SIG-M5 treated with dmso at 0.1 percent for 504 hours (cell line): ENCODE measurements around the gene MYO7B.

Source experiments
- DNase-seq: peaks from one replicate; lab custom pipeline; 2025; ENCODE audit not compliant: unreplicated experiment; lab: John Stamatoyannopoulos, UW

MYO7B gene

DNA sequence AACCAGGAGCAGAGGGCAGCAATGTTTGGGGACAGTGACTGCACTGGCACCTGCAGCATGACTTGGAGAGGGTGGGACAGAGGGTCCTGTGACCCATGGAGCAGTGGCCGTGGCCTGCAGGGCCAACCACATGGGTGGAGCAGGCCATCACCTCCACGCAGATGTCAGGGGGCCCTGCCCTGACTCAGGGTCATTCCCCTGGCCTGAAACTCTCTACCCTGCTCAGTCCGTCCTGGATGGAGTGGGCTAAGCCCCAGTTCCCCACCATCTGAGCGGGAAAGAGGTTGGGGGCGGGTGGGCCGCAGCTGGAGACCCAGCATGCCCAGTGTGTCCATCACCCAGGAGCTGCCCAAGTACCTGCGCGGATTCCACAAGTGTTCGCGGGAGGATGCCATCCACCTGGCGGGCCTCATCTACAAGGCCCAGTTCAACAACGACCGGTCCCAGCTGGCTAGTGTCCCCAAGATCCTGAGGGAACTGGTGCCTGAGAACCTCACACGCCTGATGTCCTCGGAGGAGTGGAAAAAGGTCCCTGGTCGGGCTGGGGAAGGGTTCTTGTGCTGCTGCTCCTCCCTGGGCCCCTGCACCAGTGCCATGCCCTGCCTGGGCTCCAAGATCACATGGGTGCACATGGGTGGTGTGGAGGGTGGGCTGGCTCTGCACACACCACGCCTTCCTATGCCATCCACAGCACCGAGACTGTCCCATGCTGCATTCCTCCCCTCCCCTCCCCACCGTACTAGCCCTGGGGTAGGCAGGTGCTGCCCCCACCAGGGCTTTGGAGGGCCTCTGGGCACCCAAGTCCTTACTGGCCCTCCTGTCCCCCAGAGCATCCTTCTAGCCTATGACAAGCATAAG lies 100.1 kb downstream of the MYO7B start:
- DNase-seq = no peak

DNA sequence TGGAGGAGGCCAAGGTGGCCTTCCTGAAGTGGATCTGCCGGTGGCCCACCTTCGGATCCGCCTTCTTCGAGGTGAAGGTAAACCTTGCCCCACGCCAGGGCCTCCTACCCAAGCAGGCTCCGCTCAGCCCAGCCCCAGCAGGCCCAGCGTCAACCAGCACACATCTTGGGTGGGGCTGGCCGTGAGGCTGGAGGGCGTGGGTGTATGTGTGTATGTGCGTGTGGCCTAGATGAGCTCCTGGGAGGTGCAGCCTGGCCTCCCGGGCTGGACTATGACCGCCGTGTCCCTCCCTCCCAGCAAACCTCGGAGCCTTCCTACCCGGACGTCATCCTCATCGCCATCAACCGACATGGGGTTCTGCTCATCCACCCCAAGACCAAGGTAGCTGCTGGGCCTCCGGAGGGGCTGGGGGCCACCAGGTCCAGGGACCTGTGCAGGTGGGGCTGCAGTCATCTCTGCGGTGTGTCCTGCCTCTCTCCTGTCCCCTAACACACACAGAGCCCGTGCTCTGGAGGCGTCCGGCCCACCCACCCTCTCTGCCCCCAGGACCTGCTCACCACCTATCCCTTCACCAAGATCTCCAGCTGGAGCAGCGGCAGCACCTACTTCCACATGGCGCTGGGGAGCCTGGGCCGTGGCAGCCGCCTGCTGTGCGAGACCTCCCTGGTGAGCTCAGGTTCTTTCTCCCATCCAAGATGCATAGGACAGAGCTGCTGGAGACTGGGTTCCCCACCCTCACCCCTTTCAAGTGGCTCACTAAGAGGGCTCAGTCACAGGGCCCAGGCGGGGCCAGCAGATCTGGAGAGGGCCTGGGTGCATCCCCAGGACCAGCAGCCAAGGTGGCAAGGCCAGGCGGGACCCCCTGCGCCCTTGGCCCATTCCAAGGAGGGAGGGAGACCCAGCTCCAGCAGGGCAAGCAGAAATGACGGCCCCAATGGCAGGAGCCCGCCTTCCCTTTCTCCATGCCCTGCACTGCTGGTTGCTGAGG lies 101.1 kb downstream of the MYO7B start:
- no peak for DNase-seq

DNA sequence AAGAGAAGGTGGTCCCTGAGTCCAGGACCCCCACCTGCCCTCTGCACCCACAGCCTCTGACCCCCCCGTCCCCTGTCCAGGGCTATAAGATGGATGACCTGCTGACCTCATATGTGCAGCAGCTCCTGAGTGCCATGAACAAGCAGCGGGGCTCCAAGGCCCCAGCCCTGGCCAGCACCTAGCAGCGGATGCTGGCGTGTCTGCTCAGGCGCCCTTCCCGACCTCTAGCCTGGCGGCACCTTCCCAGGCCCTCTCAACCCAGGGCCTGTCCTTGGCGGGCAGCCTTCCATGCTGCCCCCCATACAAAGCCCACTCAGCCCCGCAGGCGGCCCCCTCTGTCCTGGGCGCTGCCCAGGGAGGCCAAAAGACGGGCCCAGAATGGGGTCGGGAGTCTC lies 101.8 kb downstream of the MYO7B start:
- DNase-seq = no peak

DNA sequence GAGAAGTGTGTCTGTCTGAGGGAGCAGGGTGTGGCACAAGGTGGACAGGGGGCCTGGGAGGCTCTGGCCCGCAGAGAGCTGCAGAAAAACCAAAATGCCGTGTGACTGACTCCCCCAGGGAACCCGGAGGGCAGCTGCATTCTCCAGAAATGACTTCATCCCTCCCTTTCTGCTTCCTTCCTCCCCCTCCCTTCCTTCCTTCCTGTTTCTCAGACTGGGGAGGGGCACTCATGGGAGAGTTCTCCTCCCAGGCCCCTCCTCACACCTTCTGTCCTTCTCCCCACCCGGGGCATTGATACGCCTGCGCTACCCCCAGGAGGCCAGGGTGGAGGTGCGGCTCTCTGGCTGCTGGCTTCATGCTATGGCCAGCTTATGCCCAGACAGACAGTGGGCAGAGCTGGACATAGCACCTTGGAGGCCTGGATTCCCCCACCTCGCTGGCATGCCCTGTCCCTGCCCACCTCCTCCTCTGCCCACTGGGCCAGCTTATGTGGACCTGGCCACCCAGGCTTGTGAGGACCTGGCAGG lies 102.3 kb downstream of the MYO7B start:
- DNase-seq = no peak

DNA sequence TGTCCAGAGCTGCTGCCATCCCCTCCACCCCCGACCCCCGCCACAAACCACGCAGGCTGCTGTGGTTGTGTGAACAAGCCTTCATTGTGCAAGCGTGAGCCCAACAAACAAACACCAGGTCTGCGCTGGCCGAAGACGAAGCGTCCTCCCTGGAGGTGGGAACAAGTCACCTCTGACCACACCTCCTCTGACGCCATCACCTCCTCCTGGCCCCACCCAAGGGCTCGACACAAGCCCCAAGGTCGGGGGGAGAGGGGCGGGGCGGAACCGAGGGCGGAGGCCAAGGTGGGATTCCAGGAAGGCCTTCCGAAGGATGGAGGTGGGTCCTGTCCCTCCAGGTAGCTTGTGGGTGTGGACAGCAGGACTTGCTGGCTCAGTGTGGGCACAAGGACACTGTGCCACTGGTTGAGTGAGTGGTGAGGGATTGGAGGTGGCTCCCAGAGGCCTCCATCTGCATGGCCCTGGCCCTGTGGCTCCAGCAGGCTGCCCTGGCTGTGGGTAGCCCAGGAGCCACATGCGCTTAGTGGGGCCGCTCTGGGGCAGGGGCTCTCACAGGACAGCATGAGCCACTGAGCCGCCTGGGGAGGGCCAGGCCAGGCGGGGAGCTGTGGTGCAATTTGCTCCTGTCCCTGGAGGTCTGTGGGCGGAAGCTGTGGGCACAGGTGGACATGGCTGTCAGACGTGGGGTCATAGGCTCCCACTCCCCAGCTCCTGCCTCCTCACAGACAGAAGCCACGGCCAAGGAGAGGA lies 103.1 kb downstream of the MYO7B start:
- no peak for DNase-seq

DNA sequence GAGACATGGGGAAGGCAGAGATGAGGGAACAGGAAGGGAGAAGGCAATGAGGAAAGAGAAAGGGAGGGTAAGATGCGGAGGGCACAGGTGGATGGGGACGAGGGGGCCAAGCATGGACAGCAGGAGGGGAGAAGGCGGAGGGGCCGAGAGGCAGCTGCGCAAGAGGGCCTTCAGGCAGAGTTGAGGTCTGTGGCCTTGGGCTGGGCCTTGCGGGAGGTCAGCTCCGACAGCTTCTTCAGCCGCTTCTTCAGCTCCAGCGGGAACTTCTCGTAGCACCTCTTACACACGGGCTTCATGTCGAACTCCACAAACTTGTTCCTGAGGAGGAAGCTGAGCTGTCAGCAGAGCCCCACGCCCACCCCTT lies 103.6 kb downstream of the MYO7B start:
- no peak for DNase-seq

DNA sequence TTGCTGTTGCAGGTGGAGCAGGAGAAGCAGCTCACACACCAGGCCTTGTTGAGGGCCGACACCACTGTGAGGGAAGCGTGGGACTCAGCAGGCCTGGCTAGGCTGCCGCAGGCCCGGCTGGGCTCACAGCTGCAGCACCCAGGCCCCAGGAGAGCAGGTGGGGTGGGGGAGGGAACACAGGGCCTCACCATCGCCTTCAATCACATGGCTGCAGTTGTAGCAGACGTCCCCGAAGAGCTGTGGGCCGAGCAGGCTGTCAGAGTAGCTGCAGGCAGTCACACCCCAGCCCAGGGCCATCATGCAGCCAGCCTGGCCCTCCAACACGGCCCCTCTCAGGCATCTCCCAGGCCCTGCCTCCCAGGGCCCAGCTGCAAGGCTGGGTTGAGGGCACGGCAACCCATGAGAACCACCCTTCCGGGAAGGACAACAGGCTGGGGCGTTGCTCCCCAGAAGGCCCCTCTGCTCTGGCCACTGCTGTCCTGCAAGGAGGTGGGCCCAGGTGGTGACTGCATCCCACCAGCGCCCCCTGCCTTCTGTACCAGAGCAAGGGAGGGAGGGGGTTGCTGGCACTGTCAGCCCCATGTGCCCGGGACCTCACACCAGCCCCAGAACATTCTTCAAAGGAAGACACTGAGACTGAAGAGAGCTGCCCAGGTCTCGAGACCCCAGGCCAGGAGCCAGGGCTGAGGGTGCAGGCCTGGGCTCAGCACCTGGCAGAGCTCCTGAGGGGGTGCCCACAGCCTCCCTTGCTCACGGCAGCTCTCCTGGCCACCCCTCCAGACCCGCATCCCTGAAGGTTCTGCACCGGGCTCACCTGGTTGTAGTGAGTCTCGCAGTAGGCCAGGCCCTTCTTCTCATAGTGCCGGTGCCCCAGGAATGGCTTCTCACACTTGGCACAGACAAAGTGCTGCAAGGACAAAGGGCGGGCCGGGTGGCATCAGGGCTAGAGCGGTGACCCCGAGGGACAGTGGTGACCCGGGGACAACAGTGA lies 104.9 kb downstream of the MYO7B start:
- DNase-seq = no peak

DNA sequence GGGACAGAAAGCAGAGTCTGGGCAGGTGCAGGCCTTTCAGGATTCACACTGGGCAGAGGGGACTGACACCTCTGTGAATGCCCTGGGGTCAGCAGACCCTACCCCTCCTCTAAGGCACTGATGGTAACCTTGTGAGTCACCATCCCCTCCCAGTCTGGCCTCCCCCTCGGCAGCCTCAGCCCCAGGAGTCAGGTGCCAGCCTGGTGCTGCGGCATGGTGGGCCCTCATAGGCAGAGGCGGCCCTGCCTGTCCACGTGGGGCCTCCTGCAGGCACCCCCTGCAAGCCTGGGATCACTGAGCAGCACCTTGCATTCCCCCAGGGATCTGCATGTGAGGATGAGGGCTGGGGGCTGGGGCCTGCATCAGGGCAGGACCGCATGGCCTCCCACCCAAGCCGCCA lies 105.7 kb downstream of the MYO7B start:
- DNase-seq = no peak

DNA sequence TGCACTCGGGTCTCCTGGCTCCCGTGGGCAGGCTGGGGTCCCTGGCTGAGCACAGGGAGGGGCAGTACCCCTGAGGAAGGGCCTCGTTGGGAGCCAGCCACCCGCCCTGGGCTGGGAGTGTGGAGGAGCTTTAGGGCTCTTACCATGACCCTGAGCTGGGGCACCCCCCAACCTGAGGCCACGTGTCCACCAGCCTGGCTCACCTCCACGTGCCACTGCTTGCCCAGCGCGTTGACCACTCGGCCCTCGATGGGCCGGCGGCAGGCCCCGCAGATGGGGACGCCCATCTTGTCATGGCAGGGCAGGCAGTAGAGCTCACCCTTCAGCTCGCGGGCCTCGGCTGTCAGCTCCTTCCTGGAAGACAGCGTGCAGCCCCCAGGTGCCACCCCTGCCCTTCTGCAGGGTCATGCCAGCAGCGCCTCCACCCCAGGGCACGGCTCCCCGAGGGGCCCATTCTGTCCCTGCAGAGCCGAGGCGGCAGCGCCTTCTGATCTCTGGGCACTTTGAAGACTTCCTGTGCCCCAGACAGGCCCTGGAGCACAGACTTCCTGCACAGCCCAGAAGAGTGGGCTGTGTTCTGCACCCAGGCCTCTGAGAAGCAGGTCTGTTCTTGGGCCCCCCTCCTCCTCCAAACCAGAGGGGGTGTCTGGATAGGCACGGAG lies 106.5 kb downstream of the MYO7B start:
- no peak for DNase-seq

DNA sequence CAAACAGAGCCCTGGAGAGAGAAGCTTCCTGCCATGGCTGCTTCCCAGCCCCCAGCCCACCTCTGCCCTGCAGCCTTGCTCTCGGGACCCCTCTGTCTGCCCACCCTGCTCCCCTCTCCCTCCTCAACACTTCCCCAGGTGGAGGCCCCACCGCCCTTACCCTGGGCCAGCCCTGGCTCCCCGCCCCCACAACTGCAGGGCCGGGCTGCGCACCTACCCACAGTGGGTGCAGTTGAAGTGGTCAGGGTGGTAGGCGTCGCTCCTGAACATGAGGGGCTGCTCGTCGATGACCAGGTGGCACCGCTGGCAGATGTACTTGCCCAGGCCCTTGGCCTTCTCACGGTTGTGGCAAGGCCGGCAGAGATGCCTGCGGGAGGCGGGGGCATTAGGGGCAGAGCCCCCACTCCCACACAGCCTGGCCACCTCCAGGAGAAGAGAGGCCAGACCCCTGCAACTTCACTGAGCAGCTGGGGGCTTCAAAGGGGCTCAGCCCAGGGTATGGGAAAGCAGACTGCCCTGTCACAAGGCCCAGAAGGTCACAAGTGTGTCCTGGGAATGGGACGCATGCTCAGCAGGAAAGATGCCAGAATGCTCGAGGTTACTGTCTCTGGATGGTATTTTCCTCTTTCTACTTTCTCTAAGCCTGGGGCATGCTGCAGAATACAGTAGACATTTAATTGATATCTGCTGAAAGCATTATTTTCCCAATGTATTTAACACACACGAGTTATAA lies 107.4 kb downstream of the MYO7B start:
- DNase-seq = no peak

DNA sequence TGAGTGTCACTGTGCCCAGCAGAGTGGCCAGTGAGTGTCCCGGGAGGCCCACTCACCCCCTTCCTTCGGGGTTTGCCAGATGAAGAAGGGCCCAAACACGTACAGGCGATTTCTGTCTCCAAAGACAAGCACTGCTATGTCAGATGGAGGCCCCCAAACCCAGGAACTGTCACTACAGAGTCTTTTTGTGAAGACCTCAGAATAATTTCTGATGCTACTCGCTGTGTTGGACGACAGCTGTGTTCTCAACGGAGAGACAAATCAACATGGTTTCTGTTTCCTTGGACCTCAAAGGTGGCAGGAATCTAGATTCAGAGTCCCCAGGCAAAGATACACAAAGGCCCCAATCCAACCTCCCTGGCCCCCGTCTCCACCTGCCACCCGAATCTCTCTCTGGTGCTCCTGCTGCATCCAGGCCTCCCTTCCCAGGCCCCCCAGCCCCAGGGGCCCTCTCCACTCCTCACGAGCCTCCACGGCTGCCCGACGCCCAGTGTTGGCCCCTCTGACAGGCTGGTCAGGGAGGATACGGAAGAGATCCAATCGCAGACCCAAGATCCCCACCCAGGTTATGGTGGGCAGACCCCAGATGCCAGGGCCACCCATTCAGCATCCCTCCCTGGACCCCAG lies 108.1 kb downstream of the MYO7B start:
- DNase-seq = no peak

DNA sequence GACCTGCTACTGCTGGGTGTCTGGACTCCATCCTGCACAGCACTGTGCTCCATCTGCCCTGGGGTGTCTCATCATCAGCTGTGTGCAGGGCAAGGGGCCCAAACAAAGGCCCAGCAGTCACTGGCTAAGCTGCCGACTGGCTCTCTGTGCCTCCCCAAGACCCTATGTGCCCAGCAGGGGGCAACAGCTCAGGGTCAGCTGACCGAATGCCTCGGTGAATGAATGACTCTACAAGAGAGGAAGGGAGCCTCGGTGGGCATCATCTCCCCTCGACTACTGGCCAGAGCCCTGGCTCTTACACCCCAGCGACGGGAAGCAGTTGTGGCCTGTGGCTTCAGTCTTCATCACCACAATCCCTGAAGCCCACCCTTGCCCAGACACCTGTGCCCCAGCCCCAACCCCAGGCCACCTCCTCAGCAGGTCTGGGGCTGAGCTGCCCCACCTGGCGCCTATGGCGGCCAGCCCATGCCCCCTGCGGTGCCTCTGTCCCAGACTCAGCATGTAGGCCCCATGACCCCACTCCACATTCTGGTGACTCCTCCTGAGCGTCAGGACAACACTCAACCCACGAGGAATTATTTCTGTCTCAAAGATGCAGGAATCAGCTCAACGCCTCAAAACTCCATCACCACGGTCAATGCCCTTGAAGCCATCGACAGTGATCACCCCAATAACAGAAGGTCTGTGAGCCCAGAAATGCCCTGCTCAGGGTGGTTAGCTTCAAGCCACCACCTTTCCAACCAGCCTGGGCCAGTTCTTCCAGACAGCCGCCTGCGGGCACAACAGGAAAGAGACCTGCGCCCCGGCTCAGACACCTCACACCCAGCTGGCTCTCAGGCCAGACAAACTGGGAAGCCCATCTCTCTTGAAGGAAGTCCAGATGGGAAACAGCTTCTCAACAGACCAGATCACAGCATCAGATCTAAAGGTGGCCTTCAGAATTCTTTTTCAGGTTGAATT lies 108.9 kb downstream of the MYO7B start:
- no peak for DNase-seq

DNA sequence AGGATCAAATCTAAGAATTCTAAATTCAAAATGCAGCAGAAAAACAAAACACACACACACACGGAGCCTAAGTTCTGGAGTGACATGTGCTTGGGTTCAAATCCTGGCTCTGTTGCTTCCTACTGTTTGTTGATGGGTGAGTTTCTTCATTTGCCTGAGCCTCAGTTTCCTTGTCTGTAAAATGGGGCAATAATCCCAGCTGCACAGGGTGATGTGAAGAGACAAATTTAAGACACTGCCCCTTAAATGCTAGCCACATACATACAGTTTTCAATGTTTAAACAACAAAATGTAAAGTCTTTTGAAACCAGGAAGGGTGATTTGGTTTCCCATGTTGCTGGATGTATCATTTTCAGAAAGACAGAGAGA lies 109.5 kb downstream of the MYO7B start:
- DNase-seq = no peak

DNA sequence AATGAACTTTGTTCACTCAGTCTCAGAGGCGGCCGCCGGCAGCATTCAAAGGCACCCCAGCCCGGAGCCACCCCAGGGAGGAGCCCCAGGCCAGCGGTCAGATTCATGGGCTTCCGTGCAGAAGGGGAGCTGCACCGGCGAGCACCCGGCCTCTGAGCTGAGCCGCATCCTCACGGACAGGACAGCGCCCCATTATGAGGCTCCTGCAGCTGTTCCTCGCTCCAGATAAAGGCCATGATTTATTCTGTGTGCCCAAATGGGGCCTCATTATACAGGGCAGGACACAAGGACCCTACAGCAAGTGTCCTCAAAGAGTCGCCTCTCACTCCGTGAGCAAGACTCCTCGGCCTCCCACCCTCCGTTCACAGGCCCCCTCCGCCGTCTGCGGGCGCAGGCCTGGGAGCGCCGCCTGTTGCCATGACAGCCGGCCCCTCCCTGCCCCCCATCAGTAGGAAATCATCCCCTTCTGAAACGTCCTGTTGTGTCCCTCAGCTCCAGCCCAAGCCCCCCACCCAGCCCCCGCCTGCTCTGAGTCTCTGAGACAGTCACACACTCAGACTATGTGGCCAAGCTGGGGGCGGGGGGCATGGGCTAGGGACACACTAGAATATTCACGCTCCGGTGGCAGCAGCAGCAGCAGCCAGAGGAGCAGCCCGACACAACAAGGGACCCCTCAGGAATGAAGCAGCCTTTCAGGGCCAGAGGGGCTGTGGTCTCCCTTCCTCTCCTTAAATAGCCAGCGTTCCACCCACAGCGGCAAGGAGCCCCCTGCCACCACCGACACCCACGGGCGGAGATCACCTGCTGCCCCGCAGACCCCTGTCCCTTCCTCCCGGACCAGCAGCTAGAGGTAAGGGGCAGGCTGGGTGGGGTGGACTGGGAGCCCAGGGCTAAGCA lies 110.2 kb downstream of the MYO7B start, which contains the start of gene GPR17:
Gene GPR17 (plus strand): TSS at position 759 of the 897 bp plus-strand sequence. CDS start 4,583 bp downstream, outside the sequence.
- DNase-seq = no peak

DNA sequence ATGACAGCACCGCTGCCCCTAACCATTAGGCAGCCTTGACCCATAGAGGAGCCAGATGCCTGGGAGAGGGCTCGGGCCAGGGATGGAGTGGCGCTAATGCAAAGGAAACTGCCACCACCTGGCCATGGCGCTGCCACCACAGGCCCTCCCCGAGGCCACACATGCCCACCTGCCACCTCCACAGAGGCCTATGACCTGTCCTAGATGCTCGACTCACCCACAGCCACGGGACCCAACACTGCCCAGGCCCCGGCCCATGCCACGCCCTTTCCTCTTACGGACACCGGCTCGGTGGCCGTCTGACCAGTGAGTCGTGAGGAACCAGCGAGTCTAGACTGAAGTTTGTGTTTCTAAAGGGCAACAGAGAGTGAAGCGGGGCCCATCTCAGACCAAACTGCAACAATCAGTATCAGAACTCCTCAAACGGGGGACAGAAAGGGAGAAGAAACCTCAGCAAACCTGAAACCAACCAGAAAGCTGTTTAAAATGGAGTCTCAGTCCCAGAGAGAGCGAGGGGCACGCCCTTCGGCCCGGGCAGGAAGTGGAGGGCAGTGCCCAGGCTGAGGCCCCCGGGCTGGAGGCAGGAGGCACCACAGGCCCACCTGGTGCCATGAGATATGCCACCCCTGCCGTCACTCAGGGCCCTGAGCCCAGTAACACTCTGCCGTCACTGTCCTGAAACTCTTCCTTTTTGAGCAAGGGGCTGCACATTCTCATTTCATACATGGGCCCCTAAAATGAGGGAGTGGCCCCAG lies 111.2 kb downstream of the MYO7B start:
- no peak for DNase-seq
